ENCODE data around the gene TMEM266.

Gene TMEM266

GRCh38 chr15:76127880-76128279 lies 68.1 kb downstream of the TMEM266 start:
- no peak for DNase-seq (ENCODE audit: low spot score)

GRCh38 chr15:76134537-76134936 lies 74.8 kb downstream of the TMEM266 start:
- DNase-seq (ENCODE audit: low spot score) = no peak

DNA sequence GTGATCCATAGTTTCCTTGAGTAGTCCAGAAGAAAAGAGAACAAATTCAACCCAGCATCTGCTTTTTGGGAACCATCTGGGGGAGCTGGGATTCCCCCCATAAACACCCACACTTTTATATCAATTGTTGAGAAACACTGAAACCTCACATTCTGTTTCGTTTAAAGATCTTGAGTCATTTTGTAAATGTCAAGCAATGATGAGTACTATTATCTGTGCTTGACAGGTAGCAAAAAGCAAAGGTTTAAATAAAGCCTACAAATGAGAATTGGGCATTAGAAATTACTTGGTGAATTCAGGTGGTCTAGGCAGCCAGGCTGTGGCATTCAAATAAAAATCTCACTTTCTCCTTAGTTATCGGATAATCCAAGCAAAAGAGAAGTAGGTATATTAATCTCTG lies 75.7 kb downstream of the TMEM266 start:
- DNase-seq (ENCODE audit: low spot score) = no peak

GRCh38 chr15:76138436-76138835 lies 78.7 kb downstream of the TMEM266 start:
- no peak for DNase-seq (ENCODE audit: low spot score)

DNA sequence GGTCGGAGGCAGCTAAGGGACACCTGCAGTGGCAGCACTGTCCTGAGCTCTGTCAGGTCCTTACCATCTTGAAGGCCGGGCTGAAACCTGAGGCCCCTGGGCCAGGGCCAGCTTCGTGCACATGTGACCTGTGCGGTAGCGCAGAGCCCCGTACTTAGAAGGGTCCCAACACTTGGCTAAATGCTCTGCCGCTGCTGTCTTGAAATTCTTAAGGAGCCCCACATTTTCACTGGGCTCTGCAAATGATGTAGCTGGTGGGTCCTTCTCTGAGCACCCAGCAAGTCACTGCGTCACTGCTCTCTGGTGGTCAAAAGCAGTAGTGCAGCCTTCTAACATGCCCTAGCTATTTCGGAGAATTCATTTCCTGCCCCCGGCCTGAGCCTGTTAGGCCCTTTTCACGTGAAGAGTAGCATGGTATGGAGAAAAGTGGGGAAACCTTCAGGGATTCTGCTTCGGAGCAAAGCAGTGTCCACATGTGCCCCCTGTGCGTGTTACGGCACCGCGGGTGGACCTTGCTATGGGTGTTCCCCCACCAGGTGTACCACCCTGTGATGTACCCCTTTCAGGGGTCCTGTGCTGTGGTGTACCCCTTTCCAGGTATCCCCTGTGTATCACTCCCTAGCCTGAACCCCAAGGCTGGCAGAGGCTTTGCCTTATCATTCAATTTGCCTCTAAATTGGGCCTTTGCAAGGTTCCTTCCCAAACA lies 79.7 kb downstream of the TMEM266 start:
- DNase-seq (ENCODE audit: low spot score) = peak; percentile 84

DNA sequence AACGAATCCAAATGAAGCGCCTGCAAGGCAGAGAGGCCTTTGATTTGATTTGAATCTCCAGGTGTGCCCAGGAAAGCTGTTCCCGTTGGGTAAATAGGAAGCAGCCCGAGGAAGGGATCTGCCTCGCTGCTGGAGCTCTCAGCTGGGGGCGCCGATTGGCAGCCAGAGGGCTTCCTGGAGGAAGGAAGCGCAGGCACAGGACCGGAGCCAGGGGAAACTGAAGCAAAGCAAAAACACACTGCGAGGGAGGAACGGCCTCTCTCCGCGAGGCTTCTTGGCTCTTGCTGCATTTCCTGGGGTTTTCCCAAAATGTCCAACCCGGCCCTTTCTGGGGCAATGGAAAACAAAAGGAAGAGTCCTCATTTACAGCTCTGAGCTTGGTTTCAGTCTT lies 80.3 kb downstream of the TMEM266 start:
- no peak for DNase-seq (ENCODE audit: low spot score)

DNA sequence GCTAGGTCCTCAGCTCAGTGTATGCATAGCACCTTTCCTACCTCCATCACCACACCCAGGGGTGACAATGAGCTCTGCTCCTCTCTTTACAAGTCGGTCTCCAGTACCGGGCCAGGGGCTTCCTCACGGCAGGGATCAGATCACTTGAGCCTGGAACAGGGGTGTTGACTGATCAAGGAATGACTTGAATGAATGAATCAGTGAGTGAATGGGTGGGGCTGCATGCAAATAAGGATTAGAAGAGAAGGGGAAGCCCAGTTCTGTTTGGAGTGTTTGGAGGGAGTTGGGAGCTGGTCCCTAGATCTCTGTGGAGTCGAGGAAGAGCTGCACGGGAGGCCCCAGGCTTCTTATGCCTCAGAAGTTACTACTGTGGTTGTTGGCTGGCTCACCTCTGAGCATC lies 87.0 kb downstream of the TMEM266 start:
- DNase-seq (ENCODE audit: low spot score) = no peak

GRCh38 chr15:76147906-76148570 lies 88.3 kb downstream of the TMEM266 start:
- peak; percentile 79 for DNase-seq (ENCODE audit: low spot score)

GRCh38 chr15:76149291-76149915 lies 89.6 kb downstream of the TMEM266 start:
- no peak for DNase-seq (ENCODE audit: low spot score)

DNA sequence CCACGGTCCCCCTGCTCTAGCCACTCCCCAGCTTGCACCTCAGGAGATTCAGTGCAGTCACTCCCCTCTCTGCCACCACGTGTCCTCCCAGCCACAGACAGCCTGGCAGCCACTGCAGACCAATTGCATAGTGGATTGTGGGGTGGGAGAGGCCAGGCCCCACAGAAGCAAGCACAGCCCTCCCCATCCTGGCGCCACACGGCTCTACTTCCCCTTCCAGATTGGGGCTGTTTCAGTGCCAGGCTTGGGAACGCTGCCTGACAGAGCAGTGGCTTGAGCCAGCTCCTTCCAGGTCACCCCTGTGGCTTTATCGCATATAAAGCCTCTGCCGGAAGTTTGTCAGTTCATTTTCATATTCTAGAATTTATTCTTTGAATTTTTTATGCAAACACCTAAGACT lies 90.7 kb downstream of the TMEM266 start:
- DNase-seq (ENCODE audit: low spot score) = peak; percentile 14

- DNase-seq (ENCODE audit: low spot score) = peak; percentile 81
Observed at GRCh38 chr15:76150971-76151598, 91.3 kb downstream of the TMEM266 start.

DNA sequence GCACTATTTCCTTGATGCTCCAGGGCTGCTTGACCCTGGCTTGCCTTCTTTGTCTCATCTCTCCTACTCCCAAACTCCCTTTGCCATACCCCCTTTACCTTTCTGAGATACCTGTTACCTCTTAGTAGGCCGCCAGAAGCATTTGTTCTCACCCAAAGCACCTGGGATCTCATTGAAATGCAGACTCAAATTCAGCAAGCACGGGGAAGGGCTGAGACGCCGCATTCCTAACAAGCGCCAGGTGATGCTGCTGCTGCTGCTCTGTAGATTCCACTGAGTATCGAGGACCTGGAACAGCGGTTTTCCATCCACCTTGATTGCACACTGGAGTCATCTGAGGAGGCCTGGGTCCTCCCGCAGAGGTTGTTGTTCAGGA lies 91.8 kb downstream of the TMEM266 start:
- no peak for DNase-seq (ENCODE audit: low spot score)

- DNase-seq (ENCODE audit: low spot score) = no peak
Observed at GRCh38 chr15:76152197-76152596, 92.4 kb downstream of the TMEM266 start.

DNA sequence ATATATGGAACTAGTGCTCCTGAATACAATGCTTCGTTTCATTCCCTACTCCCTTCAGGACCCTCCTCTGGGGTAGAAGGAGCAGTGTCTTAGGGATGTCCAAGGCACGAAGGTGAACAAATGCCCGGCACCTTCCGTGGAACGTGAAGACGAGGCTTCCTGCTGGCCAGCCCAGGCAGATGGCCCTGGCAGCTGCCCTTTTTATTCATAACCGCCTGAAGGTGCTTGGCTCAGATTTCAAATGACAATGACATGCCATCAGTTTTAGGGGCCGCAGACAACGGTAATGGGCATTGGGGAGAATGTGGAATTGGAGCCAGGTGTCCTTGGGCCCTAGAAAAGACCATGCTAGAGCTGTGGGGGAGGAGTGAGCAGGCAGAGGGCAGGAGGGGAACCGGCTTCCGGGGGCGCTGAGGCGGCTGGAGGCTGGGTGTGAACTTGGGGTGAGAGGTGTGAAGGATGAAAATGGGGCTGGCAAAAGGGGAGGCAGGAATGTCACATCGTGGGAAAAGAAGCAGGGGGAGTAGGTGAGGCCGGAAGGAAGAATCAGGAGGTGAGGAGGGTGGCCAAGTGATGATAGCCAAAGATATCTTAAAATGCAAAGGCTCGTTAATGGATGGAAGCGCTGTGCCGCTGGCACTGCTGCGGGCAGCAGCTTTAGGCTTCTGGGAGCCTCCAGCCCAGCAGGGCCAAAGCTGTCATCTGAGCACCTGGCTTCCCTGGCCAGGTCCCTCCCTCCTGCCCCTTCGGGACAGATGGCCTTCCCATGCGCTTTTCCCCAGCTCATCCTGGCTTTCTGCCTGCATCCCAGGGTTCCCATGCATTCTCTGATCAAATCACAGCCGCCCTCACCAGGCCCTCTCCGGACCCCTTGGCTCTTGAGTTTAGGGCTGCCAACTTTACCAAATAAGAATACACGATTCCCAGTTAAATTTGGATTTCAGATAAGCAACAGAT lies 93.7 kb downstream of the TMEM266 start:
- DNase-seq (ENCODE audit: low spot score) = no peak

GRCh38 chr15:76155731-76156130 lies 95.9 kb downstream of the TMEM266 start:
- DNase-seq (ENCODE audit: low spot score) = no peak

GRCh38 chr15:76158226-76158625 lies 98.4 kb downstream of the TMEM266 start:
- no peak for DNase-seq (ENCODE audit: low spot score)

DNA sequence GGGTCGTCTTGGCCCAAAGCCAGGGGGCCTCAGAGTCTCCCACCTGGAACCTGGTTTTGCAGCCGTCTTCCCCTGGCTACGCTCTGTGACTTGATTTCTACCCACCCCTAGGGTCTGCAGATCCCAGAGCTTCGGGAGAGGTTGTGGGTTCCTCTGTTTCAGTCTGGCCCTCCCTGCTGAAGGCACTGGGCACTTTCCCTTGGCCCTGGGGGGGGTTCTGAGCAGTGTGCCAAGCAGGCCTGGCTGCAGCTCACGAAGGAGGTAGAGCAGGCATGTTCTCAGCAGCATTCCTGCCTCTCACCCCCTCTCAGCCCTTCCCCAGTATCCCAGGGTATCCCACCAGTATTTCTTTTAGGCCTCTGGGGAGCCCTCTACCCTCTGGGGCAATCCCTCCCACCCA lies 99.0 kb downstream of the TMEM266 start:
- DNase-seq (ENCODE audit: low spot score) = no peak

GRCh38 chr15:76159282-76159681 lies 99.5 kb downstream of the TMEM266 start:
- DNase-seq (ENCODE audit: low spot score) = no peak

DNA sequence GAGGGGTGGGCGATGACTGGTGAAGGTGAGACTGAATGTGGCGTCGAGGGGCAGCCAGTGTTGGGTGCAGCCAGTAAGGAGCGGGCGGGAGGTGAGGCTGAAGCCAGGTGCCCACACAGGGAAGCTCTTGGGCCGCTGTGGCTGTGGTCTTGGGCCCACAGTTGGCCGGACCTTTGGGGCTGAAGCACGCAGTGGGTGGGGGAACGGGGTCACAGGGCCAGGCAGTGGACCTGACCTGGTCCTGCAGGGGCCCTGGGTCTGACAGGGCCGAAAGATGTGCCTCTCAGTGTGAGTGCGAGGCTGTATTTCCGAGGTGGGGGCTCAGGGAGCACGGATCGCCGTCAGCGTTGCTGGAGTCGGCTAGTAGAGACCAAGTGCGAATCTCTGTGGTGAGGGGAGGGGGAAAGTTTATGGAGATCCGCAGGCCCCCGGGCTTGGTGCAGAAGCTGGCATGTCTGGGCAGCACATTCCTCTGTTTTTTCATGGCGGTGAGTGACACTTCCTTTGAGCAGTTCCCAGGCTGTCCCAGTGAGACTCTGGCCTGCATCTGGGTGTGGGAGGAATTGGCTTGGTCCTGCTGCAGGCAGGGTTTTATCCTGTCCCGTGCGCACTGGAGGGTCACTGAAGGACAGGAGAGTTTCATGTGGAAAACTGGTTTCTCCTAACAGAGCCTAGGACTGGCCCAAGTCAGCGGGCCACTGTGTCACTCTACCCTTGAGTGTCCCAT lies 100.8 kb downstream of the TMEM266 start:
- DNase-seq (ENCODE audit: low spot score) = no peak

GRCh38 chr15:76161153-76162035 lies 101.6 kb downstream of the TMEM266 start:
- no peak for DNase-seq (ENCODE audit: low spot score)
